Pons (tissue), 1 donor: ENCODE data around the gene XKR7.

Experiments
- DNase-seq: peaks from one replicate; pipeline ENCODE4 v3.0.0-alpha.2; 2016; ENCODE audit warnings: low spot score

Gene XKR7

GRCh38 chr20:32040142-32040953 lies 72.4 kb downstream of the XKR7 start:
- peak; percentile 66 for DNase-seq

DNA sequence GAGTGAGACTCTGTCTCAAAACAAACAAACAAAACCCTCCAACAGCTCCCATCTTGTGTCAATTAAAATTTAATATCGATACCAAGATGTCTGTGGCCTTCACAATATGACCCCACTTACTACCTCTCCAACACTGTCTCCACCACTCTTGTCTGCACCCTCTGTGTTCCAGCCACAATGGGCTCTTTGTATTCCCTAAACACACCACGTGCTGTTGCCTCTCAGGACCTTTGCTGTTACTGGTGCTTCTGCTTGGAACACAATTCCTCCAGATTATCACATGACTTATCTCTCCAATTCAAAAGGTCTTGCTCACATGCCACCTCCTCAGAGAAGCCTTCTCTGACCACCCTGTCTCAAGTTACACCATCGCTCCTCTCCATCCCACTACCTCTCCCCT lies 78.0 kb downstream of the XKR7 start:
- no peak for DNase-seq

DNA sequence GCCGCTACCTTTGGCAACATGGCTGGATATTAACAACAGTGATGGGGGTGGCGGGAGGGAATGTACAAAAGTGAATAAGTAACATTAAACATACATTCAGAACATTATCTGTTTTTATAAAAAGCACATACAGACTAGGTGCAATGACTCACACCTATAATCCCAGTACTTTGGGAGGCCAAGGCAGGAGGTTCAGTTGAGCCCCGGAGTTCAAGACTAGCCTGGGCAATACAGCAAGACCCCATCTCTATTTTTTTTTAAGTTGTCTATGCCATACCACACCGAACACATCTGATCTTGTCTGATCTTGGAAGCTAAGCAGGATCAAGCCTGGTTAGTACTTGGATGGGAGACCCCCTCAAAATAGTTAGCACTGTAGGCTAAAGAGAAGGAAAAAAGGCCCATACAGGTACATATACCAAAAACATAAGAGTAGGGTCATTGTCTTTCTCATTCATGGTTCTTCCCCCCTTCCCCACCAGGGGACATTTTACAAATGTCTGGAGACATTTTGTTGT lies 82.4 kb downstream of the XKR7 start:
- no peak for DNase-seq

DNA sequence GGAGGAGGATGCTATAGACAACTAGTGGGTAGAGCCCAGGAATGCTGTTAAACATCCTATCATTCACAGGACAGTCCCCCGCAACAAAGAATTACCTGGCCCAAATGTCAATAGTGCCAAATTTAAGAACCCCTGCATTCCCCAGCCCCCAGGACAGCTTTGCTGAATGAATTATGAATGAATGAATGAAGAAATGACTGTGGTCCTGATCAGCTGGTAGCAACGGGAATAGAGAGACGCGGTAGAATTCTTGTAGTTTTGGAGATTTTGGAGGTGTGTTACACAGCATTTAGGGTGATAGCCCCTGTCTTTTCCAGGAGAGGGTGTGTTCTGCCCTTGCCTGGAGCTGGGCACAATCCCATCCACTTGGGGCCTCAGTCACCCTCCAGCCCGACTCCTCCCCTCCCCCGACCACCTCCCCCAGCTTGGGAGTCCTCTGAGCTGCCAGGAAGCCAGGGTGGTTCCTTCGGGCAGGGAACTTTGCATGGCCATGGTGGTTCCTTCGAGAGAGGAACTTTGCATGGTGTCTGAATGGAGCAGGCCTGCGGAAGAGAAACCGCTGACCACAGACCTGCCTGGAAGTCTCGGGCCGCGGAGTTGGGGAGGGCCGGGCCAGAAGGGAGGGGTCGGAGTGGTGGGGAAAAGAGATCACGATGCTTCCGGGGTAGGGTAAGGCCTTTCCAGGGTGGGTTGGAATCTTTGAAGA lies 83.1 kb downstream of the XKR7 start:
- no peak for DNase-seq

DNA sequence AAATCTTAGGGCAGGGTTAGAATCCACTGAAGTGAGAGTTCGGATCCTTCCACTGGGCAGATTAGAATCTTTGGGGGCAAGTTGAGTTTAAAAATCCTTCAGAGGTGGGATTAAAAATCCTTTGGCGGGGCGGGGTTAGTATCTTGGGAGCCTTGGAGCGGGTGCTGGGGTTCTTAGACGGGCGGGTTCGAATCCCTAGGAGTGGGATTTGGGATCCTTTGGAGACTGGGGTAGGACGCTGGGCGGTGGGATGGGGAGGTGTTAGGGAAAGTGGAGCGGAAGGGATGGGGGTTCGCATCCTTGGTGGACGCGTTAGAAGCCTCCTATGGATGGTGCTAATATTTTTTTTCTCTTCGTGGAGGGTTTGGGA lies 83.8 kb downstream of the XKR7 start:
- DNase-seq, result no peak

DNA sequence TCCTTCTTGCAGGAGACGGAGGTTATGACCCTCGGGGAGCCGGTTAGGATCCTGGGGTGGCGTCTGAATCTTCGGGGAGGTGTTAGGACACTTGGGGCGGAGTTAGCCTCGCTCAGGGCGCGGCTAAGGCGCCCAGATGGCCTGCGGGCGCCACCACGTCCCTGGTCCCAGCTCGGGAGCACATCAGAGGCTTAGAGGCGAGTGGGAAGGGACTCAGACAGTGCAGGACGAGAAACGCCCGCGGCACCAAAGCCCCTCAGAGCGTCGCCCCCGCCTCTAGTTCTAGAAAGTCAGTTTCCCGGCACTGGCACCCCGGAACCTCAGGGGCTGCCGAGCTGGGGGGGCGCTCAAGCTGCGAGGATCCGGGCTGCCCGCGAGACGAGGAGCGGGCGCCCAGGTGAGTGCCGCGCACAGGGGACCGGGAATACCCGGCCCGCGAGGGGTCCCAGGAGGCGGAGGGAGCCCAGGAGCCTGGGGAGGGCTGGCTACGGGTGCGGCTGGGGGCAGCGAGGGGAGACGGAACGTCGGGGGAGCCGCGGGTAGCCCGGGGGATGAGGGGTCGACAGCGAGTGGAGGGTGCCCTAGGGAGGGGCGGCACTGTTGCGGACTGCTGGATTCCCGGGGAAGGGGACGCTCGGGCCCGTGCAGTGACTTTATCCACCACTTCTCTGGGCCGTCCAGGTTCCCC lies 84.3 kb downstream of the XKR7 start, which contains the start of gene HCK:
Gene HCK (plus strand): TSS at position 153 of the 688 bp plus-strand sequence.
- DNase-seq, result no peak

DNA sequence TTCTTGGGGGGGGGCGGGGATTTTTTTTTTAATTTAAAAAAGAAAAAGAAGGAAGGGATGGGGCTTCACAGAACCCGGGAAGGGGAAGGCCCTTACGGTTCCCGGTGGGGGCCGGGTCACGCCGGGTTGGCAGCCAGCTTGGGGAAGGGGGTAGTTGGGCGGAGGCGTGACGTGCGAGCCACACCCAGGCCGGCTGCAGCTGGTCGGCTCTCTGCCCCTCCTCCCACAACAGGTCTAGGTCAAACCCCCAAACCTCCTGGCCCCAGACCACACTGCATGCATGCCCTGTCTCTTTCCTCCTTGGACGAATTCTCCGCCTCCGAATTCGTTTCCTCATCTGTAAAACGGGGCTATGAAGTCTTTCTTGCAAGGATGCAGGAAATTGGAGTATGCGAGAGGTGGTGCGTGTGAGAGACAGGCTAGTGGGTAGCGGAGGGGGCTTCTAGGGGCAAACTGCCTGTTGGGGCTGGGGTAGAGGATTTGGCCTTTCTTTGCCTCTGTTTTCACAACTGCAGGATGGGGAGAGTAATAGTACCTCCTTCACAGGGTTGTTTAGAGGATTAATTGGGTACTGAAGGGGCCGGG lies 84.9 kb downstream of the XKR7 start:
- no peak for DNase-seq
